ENCODE data around the gene ETV3.

- TF ChIP-seq CTCF (IDR thresholded peaks at IDR 0.05 in 4 of 5, conservative IDR thresholded peaks at IDR 0.05 in 1 of 5) (no peak), POLR2A (IDR thresholded peaks at IDR 0.05) (no peak)
Measured at GRCh38 chr1:157099633-157100009, 38.6 kb downstream of the ETV3 start, which contains the start of gene ETV3L.

Measured in gastrocnemius medialis (tissue), 4 donors.